Cerebellar cortex (tissue), 1 donor: Measurements from ENCODE around the gene MOSMO.
"Not testable (repeated sequence)": the region's sequence is repeated elsewhere in the genome, so short reads cannot be mapped to it uniquely, and the experiment has no call there.

Experiments
- DNase-seq: peaks from one replicate; pipeline ENCODE4 v3.0.0-alpha.2; 2015; ENCODE audit warnings: low spot score

Gene MOSMO

DNA sequence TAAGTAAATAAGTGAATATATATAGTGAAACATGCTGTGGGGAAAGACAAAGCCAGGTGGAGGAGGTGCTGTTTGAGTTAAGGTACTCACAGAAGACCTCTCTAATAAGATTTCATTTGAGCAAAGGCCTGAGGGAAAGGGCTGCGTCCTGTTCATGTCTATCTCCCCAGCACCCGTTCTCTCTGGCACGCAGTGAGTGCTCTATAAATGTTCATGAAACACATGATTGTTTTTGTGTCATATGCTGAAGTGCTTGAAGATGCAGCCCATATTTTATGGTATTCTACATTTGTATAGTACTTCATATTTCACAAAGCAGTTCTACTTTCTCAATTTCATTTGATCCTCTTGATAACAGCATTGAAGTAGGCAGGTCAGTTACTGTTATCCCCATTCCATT is 85.4 kb downstream of the MOSMO start:
- no peak for DNase-seq

DNA sequence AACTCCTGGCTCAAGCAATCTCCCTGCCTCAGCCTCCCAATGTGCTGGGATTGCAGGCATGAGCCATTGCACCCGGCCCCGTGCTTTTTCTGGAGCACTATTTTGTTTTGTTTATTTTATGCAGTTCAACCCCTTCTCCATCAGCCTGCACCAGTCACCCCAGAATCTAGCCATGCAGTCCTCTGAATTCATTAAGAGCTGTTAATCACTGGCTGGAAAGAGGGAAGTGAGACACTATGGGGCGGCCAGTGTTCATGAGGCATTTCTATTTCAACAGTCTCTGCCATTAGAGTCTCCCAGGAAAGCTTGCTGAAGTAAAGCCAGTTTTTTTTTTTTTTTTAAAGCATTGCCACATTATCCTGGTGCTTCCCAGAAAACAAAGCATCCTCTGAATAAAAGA is 86.1 kb downstream of the MOSMO start:
- no peak for DNase-seq

DNA sequence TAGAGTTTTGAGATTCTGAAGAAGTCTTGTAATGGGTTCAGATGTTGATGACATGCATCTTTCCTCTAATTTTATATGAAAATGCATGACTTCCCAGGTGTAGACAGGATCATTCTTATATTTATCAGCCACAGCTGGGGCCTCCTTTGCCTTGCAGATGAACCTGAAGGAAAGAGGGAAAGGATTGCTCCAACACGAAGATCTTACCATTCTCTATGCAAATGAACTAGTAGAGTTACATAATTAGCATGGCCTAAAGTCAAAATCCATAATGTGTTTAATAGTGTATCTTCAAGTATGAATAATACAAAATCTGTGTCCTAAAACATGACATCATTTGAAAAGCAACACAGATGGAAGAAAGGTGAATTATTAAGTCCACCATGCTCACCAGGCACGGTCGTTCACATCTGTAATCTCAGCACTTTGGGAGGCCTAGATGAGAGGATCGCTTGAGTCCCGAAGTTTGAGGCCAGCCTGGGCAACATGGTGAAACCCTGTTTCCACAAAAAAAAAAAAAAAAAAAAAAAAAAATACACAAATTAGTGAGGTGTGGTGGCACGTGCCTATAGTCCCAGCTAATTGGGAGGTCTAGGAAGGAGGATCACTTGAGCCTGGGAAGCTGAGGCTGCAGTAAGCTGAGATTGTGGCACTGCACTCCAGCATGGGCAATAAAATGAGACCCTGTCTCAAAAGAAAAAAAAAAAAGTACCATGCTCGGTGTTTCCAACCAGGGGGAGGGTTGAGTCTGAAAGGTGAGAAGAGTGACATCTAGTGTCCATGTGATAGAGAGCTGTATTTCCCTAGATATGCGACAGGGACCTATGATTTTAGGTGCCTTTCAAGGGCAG is 90.7 kb downstream of the MOSMO start:
- peak; percentile 69 for DNase-seq

DNA sequence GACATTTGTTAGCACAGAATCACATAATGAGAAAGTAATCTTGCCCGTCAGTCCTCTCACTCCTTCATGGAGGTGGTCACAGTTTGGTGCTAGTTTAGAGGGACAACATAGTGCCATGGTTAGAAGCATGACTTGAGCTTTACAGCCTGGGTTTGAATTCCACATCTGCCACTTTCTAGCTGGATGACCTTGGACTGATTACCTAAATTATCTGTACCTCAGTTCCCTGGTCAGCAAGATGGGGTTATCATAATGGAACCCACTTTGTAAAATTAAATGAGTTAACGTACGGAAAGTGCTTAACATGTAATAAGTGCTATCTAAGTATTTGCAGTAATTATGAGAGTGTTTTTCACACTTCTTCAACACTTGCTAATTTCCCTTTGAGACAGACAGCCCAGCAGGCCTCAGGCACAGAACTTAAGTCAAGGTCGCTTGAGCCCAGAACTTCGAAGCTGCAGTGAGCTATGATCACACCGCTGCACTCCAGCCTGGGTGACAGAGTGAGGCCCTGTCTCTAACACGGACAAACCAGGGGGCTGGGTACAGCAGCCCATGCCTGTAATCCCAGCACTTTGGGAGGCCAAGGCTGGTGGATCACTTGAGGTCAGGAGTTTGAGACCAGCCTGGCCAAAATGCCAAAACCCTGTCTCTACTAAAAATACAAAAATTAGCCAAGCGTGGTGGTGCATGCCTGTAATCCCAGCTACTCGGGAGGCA is 91.5 kb downstream of the MOSMO start:
- no peak for DNase-seq

DNA sequence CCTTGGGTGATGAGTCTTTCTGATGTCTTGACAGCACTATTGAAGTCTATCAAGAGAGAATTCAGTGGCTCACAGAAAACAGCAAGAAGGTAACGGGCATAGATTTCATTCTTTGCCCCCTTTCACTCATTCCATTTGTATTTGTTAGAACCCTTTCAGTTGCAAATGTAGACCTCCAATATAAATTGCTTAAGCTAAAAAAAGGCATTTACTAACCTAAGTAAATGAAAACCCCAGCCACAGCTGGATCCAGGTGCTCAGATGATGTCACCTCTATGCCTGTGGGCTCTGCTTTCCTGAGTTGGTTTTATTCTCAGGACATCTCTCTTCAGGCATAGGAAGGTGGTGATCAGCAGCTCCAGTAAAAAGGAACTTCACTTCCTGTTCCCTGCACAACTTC is 95.5 kb downstream of the MOSMO start:
- DNase-seq: no peak

DNA sequence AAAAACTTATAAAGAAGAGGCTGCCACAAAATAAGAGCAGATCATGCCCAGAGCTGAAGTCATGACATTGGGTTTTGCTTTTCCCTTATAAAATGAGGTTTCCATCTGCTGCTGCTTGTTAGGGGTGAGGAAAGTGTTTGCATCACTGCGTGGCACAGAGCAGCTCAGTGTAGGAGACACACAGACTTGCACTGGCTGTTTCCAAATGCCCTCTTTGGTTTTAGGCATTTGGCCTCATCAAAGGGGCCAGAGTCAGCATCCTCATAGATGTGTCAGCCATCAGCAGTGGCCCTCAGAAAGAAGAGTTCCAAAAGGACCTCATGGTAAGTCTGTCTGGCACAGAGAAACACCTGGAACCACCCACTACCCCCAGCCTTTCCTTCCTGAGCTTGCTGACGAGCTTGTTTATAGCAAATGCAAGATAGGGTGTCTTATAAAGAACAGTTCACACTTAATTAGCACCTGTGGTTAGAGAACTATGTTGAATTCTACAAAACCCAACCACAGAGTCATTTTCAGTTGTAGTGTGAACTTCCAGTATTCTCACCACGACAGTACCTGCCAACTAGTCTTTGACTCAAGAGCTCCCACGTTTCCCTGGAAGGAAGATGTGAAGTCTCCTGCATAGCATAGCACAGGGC is 101.5 kb downstream of the MOSMO start:
- DNase-seq: no peak

DNA sequence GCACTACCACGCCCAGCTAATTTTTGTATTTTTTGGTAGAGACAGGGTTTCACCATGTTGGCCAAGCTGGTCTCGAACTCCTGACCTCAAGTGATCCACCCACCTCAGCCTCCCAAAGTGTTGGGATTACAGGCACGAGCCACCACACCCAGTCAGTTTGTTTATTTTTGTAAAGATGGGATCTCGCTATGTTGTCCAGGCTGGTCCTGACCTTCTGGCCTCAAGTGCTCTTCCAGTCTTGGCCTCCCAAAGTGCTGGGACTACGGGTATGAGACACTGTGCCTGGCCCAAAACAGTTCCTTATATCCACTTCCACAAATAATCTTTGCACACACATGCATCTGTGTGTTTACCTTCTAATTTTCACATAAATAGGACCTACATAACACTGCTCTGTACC is 103.7 kb downstream of the MOSMO start:
- DNase-seq: not testable (repeated sequence)

DNA sequence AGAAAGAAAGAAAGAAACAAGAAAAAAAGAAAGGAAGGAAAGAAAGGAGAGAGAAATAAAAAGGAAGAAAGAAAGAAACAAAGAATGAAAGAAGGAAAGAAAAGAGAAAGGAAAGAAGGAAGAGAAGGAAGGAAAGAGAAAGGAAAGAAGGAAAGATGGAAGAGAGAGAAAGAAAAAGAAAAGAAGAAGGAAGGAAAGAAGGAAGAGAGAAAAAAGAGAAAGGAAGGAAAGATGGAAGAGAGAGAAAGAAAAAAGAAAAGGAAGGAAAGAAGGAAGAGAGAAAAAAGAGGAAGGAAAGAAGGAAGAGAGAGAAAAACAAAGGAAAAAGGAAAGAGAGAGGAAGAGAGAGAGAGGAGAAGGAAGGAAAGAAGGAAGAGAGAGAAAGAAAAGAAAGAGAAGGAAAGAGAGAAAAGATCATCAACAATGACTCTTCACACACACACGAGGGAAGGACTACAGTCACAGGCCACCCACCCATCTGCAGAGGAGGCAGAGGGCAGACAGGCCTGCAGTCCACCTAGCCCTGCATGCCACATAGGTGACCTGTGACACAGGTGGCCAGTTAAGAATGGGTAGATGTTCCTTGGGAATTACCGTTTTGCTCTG is 108.3 kb downstream of the MOSMO start:
- DNase-seq: no peak

DNA sequence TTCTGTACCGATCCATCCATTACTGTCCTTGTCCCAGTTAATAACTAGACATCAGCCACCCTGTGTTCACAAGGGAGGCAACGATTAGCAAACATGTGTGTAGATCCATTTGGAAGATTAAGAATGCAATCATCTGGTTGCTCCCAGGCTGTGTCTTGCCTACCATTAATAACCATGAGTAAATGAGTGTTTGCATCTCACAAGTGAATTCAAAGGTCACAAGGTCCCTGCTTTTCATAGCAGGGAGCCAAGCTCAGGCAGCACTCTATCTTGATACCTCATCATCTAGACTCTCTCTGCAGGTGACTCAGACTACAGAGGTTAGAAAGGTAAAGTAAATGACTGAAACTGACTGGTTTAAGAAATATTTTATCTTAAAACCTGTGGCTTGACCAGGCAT is 109.7 kb downstream of the MOSMO start:
- DNase-seq: no peak

DNA sequence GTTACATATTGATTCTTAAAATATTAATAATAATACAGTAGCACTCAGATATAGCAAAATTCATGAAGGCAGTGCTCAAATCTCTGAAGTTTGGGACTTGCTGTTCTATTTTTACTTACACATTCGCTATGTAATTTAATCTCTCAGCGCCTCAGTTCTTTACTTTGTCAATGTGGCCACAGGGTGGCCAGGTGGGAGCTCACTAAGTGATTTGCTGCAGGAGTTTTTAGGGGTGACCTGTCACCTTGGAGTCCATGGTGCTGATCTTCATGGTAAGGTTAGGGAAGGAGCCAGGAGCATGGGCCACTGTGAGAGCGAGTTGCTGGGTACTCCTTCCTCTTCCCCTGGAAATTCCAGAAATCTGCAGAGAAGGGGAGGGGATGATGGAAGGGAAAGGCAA is 112.5 kb downstream of the MOSMO start:
- DNase-seq: no peak

DNA sequence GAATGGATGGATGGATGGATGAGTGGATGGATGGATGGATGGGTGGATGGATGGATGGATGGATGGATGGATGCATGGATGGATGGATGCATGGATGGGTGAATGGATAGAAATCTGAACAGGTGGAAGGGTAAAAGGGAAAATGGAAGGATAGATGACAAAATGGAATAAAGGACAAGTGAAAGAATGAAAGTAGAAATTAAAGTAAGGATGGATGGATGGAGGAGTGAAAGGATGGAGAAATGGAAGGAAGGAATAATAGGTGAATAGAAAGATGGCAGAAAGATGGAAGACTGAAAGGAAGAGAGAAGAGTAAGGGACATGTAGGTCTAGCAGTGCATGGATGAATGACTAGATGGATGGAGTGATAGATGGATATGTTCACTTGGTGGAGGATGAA is 114.3 kb downstream of the MOSMO start:
- DNase-seq: no peak

DNA sequence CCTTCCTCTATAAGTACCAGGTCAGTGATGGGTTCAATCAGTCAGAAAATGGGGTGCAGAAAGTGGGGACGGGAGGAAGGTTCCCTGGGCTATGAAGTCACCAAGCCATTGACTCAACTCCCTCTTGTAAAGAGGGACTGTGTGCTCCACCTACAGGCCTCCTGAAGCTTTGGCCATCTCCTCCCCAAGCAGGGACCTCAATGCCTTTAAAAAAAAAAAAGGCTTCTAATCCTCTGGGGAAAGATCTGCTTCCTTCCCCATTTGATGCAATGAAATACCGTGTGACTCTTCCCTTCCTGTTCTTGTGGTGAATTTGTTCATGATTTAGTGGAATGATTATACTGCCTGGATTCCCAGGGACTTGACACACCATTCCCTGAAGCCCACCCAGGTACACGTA is 115.2 kb downstream of the MOSMO start:
- DNase-seq: no peak

DNA sequence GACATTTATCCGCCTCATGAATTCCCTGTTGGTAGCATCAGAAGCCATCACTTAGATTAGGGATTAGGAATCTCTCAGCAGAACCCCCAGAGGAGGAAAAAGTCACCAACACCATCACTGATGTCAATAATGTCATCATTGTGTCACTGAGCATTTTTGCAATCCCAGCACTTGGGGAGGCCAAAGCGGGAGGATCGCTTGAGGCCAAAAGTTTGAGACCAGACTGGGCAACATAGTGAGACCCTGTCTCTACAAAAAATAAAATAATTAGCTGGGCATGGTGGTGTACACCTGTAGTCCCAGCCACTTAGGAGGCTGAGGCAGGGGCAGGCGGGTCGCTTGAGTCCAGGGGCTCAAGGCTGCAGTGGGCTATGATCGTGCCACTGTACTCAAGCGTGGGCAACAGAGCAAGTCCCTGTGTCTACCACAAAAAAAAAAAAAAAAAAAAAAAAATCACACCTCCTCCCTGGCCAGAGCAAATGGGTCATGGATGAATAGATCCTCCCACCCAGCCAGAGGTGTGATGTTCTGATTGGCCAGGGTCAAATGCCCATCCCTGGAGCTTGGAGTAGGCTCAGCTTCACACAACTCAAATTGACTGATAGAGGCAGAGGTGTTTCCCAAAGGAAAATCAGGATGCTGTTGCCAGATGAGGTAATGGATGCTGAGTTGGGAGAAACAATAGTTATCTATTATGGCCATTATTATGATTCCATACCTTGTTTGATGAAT is 116.0 kb downstream of the MOSMO start:
- DNase-seq: no peak

DNA sequence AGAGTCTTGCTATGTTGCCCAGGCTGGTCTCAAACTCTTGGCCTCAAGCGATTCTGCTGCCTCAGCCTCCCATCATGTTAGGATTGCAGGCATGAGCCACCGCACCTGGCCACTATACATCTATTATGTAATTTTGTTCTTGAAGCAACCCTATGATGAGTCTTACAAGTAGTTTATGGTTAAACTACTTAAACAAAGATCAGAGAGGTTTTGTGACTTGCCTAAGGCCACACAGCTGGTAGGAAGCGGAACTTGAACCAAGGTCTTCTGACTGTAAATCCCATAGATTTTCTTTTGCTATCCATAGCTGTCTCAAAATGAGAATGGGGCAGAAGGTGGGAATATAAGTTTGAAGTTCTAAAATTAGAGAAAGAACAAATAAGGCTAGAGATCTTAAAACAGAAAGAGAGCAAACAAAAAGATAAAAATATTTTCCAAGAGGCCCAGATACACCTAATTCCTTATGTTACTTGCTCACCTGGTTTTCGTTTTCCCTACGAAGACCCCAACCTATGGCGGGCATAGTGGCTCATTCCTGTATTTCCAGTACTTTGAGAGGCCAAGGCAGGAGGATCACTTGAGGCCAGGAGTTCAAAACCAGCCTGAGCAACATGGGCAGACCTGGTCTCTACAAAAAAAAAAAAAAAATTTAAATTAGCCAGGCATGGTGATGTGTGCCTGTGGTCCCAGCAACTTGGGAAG is 116.8 kb downstream of the MOSMO start:
- no peak for DNase-seq

DNA sequence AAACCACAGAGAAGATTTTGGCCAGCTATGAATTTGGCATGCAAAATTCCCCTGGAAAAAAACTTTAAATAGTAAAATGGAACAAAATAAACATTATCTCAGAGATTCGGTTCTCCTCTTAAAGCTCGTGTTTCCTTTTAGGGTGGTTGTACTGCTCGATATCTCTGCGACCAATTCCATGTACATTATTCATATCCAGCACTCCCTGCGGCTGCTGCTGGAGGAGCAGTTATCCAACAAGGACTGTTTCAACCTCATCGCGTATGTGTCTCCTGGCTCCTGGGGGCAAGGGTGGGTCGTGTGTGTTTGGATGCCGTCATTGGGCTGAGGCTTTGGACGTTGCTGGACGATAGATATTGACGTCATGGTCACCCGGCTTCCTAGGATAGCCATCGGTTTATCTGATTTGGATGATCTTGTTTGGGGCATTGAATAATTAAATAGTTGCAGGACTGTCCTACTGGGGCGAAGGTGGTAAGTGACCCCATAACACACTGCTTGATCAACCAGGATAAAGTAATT is 118.2 kb downstream of the MOSMO start:
- DNase-seq: no peak

DNA sequence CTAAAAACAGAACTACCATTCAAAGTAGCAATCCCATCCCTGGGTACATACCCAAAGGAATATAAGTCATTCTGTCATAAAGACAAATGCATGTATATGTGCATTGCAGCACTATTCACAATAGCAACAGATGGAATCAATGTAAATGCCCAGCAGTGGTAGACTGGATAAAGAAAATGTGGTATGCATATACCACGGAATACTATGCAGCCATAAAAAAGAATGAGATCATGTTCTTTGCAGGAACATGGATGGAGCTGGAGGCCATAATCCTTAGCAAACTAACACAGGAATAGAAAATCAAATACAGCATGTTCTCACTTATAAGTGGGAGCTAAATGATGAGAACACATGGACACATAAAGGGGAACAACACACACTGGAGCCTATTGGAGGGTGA is 120.6 kb downstream of the MOSMO start:
- DNase-seq: not testable (repeated sequence)

DNA sequence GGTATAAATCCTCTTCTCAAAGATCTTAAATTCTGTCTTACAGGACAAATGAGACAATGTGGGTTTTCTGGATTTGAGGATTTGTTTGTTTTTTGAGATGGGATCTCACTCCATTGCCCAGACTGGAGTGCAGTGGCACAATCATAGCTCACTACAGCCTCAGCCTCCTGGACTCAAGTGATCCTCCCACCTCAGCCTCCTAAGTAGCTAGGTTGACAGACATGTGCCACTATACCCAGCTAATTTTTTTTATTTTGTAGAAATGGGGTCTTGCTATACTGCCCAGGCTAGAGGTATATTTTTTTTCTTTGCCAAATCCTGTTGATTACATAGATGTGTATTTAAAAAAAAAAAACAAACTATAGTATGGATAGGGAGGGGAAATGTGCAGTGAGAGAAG is 122.6 kb downstream of the MOSMO start:
- DNase-seq: no peak

DNA sequence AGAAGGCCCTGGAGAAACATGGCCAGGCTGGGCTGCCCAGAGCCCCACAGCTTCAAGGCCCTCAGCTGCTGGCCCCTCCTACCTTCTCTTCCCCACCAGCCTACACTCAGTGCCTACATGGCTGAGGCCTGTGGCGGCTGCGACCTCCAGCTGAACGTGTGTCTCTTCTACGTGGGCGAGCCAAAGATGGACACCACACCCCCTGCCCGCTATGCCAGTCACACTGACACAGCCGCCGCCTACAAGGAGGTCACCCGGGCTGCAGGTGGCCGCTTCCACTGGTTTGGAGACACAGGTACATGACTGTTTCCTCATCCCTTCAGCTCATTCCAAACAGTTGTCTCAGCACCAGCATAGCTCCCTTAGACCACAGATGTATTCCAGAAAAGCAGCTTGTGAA is 124.9 kb downstream of the MOSMO start:
- DNase-seq: no peak
